Hematopoietic multipotent progenitor cell treated with erythropoietin and hydrocortisone succinate and interleukin-3 and kit ligand, for 15 days (in vitro differentiated cells): ENCODE results near the gene KCP.

Experiments
- DNase-seq: peaks from one replicate; pipeline ENCODE4 v3.0.0-alpha.2; 2015; ENCODE audit warnings: low spot score

KCP gene

GRCh38 chr7:128827971-128828711, 82.4 kb downstream of the KCP start:
- no peak for DNase-seq

- no peak for DNase-seq
Observed at GRCh38 chr7:128827248-128827958, 83.1 kb downstream of the KCP start.

DNA sequence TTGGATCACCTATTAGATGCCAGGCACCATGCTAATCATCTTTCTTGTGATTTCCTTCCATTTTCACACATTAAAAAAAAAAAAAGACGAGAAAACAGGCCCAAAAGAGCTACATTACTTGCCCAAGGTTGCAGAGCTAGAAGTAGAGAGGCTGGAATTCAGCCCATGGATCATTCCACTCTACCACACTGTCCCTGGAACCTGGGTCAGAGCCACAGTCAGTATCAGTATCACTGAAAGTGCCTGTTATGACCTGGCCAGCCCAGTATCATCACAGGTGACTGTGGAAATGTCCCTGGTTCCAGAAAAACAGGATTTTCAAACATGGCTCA, 83.6 kb downstream of the KCP start:
- DNase-seq, result no peak
